RPMI7951 (cell line): ENCODE results near the gene PARS2. TPM values are rescaled to one million over a fixed set of nuclear protein-coding genes. Genes with fewer than 3 reads are reported as not detected.

ENCODE experiments used
- DNase-seq: peaks from one replicate; pipeline ENCODE4 v3.0.0-alpha.2; 2012; ENCODE audit warnings: low read depth
- total RNA-seq: library from RNA; depleted of rRNA; stranded (reverse); fragments of >200 nt; shearing (Covaris generic); gene quantifications from 2 replicates; pipeline ENCODE4 v1.2.3, GENCODE V29; 2014; rRNA removed

PARS2 gene
- 6.3 and 6.4 TPM in 2 replicates for total RNA-seq

- peak; percentile 100 for DNase-seq
These were observed at the start of gene PARS2 for GRCh38 chr1:54764133-54764921. TSS of gene PARS2 (minus strand) at chr1:54764523. CDS start at chr1:54759161, 5,362 bp downstream.

- DNase-seq, result no peak
These were observed 49.8 kb upstream of the PARS2 start for GRCh38 chr1:54814126-54814498.

- no peak for DNase-seq
These were observed 49.3 kb upstream of the PARS2 start for GRCh38 chr1:54813485-54814125.

- DNase-seq, result no peak
These were observed 48.6 kb upstream of the PARS2 start for GRCh38 chr1:54812801-54813484.

GRCh38 chr1:54811739-54812655 lies 47.7 kb upstream of the PARS2 start:
- DNase-seq, result no peak

- no peak for DNase-seq
These were observed 46.7 kb upstream of the PARS2 start for GRCh38 chr1:54811066-54811465.

- DNase-seq, result peak; percentile 37
These were observed 46.0 kb upstream of the PARS2 start for GRCh38 chr1:54810153-54810942.

GRCh38 chr1:54809496-54810074 lies 45.3 kb upstream of the PARS2 start:
- DNase-seq, result no peak

GRCh38 chr1:54808443-54809207 lies 44.3 kb upstream of the PARS2 start:
- no peak for DNase-seq

GRCh38 chr1:54807756-54808155 lies 43.4 kb upstream of the PARS2 start:
- no peak for DNase-seq

- peak; percentile 68 for DNase-seq
These were observed 42.7 kb upstream of the PARS2 start for GRCh38 chr1:54806931-54807611.

- DNase-seq, result no peak
These were observed 41.7 kb upstream of the PARS2 start for GRCh38 chr1:54805981-54806381.

- DNase-seq, result no peak
These were observed 41.1 kb upstream of the PARS2 start for GRCh38 chr1:54805466-54805865.

GRCh38 chr1:54804471-54805132 lies 40.3 kb upstream of the PARS2 start:
- peak; percentile 33 for DNase-seq

- peak; percentile 62 for DNase-seq
These were observed 39.6 kb upstream of the PARS2 start for GRCh38 chr1:54803761-54804470.

GRCh38 chr1:54800899-54801759 lies 36.8 kb upstream of the PARS2 start, which contains the start of gene TTC22:
TSS of gene TTC22 (minus strand) at chr1:54801323. CDS start at chr1:54801163, 160 bp downstream.
- no peak for DNase-seq
